ENCODE measurements around the gene MAPK11.

- TF ChIP-seq EZH2 (IDR thresholded peaks at IDR 0.05) (no peak), POLR2AphosphoS5 (IDR thresholded peaks at IDR 0.05; ENCODE audit: borderline replicate concordance, low read depth, low read length) (no peak)
Measured at GRCh38 chr22:50308986-50309600, 38.9 kb upstream of the MAPK11 start.
